Sigmoid colon (tissue), 7 donors: ENCODE measurements around the gene FBLN2. TPM values are rescaled to one million over a fixed set of nuclear protein-coding genes. Genes with fewer than 3 reads are reported as not detected.

ENCODE experiments used
- DNase-seq: peaks from one replicate; pipeline ENCODE4 v3.0.0-alpha.2; 2019
- H3K27ac ChIP-seq, 4 donors: fragments of 200-600 bp; sonication (generic); one replicate each; pipeline ENCODE4 v1.5.1; 2016 to 2019; ENCODE audit warnings: mild to moderate bottlenecking in 1 of 4
- H3K27me3 ChIP-seq, 3 donors: fragments of 200-600 bp; sonication (generic); one replicate each; pipeline ENCODE4 v1.5.1; 2019; ENCODE audit warnings: mild to moderate bottlenecking in 1 of 3
- H3K36me3 ChIP-seq, 4 donors: fragments of 200-600 bp; sonication (generic); one replicate each; pipeline ENCODE4 v1.5.1; 2016 to 2019
- H3K4me1 ChIP-seq, 4 donors: fragments of 200-600 bp; sonication (generic); one replicate each; pipeline ENCODE4 v1.5.1; 2017 to 2019
- H3K4me3 ChIP-seq, 4 donors: fragments of 200-600 bp; sonication (generic); one replicate each; pipeline ENCODE4 v1.5.1; 2017 to 2019; ENCODE audit warnings: mild to moderate bottlenecking in 2 of 4, moderate library complexity in 1 of 4
- H3K9me3 ChIP-seq, 4 donors: fragments of 200-600 bp in 3 of 4; sonication (generic) in 3 of 4; one replicate each; pipeline versions ENCODE4 v1.5.1 to v1.6.1; 2013 to 2019
- EP300 ChIP-seq, 4 donors: sonication (generic); formaldehyde crosslinking; IDR thresholded peaks; one replicate each; pipeline ENCODE4 v1.6.1; 2017; ENCODE audit warnings: antibody characterized with exemption in 4 of 4
- POLR2A ChIP-seq, 2 donors: fragments of 450-650 bp; IDR thresholded peaks; one replicate each; pipeline ENCODE4 v1.6.1; 2016; ENCODE audit warnings: antibody characterized with exemption in 2 of 2, mild to moderate bottlenecking in 2 of 2, moderate library complexity in 2 of 2
- POLR2AphosphoS5 ChIP-seq, 4 donors: sonication (generic); formaldehyde crosslinking; IDR thresholded peaks; one replicate each; pipeline ENCODE4 v1.6.1; 2017; ENCODE audit warnings: antibody characterized with exemption in 4 of 4
- WGBS, 2 donors: extraction: QIAGEN DNeasy Blood & Tissue Kit; methylation state at CpG; one replicate each; pipeline ENCODE4 v1.1.7; 2013; 5-methylcytosine and 5-hydroxymethylcytosine counted together
- intact Hi-C: fragments of 100-400 bp; cut with DNase I; formaldehyde crosslinking; loops from one replicate; pipeline ENCODE4 v1.15.1; 2023
- polyA plus RNA-seq, 3 donors: library from polyadenylated mRNA; stranded (reverse); fragments of 200-250 nt; gene quantifications; one replicate each; pipeline ENCODE4 v1.2.3, GENCODE V29; 2013
- total RNA-seq, 4 donors: library from RNA; depleted of rRNA; stranded (reverse); fragments of >200 nt; gene quantifications; one replicate each; pipeline ENCODE4 v1.1.0, GENCODE V29; 2016
- TF ChIP-seq, protein P1 (sequence below), 4 experiments: fragments of 450-650 bp in 3 of 4; fragments of 200-600 bp in 1 of 4; IDR thresholded peaks; one replicate each; pipeline ENCODE4 v1.5.1; 2016 to 2019; ENCODE audit warnings: antibody characterized with exemption in 4 of 4, mild to moderate bottlenecking in 3 of 4, moderate library complexity in 2 of 4
- donor health status: healthy with polysubstance abuse.
- donor health status: Bipolar disorder and iron deficiency.
- donor health status: healthy.

Gene FBLN2
- total and polyA plus RNA-seq, 7 donors, result 1.2 to 134 (median 18.7) TPM

GRCh38 chr3:13594146-13594545 is 45.2 kb downstream of the FBLN2 start:
- Histone ChIP-seq H3K27me3 (peaks cover 0 to 3% (median 0%) of the 10 kb centered on the region in 3 donors), H3K36me3 (no peaks in the 10 kb centered on the region), H3K4me3 (no peak overlapping the region), H3K27ac (no peak overlapping the region), H3K9me3 (no peaks in the 10 kb centered on the region), H3K4me1 (no peaks in the 10 kb centered on the region)
- intact Hi-C loops, result no loop called here
- peak; percentile 36 for DNase-seq
- WGBS, 2 donors, result 80 to 86% methylated on average over 8 of the region's 8 CpGs
- TF ChIP-seq, protein P1, sequence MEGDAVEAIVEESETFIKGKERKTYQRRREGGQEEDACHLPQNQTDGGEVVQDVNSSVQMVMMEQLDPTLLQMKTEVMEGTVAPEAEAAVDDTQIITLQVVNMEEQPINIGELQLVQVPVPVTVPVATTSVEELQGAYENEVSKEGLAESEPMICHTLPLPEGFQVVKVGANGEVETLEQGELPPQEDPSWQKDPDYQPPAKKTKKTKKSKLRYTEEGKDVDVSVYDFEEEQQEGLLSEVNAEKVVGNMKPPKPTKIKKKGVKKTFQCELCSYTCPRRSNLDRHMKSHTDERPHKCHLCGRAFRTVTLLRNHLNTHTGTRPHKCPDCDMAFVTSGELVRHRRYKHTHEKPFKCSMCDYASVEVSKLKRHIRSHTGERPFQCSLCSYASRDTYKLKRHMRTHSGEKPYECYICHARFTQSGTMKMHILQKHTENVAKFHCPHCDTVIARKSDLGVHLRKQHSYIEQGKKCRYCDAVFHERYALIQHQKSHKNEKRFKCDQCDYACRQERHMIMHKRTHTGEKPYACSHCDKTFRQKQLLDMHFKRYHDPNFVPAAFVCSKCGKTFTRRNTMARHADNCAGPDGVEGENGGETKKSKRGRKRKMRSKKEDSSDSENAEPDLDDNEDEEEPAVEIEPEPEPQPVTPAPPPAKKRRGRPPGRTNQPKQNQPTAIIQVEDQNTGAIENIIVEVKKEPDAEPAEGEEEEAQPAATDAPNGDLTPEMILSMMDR (IDR thresholded peaks at IDR 0.05), result no peak
- TF ChIP-seq EP300 (IDR thresholded peaks at IDR 0.05) (no peak), POLR2A (IDR thresholded peaks at IDR 0.05) (no peak), POLR2AphosphoS5 (IDR thresholded peaks at IDR 0.05) (no peak)

DNA sequence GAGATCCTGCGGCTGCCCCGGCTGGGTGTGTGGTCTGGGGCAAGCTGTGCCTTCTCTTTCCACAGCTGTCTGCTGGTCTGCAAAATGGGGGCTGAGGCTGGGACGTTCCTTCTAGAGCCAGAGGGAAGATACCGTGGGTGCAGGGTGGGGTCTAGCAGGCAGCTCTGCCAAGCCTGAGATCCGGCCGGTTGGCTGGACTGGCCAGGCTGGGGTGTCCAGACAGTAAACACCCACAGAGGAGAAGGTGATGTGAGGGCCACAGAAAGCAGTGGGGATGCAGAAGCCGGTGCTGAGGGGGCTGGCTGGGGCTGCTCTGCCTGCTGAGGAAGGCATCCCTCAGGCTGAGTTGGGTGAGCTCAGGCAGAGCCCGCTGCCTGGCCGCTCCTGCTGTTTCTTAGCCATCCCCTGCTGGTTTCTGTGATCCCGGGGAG is 46.1 kb downstream of the FBLN2 start:
- peak; percentile 52 for DNase-seq

DNA sequence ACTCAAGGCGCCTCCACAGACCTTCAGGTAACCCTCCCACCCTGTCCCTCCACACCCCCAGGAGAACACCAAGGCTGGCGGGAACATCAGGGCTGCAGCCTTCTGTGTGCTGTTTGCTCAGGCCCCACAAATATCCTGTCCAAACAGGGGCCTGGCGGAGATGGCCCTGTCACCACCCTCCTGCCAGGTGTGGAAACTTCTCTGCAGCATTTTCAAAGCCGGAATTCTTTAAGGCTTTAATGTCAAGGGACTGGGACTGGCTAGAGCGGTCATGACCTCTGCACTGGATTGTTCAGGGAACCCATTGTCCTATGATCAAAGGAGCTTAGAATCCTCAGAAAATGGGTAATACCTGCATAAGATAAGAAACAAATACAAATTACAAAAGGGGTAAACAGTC is 46.6 kb downstream of the FBLN2 start:
- intact Hi-C loops, result no loop called here
- Histone ChIP-seq H3K27me3 (peaks cover 0 to 3% (median 0%) of the 10 kb centered on the region in 3 donors), H3K4me1 (no peaks in the 10 kb centered on the region), H3K36me3 (no peaks in the 10 kb centered on the region), H3K4me3 (no peak overlapping the region), H3K9me3 (no peaks in the 10 kb centered on the region), H3K27ac (no peak overlapping the region)
- no peak for TF ChIP-seq POLR2A (IDR thresholded peaks at IDR 0.05)
- TF ChIP-seq POLR2AphosphoS5 (IDR thresholded peaks at IDR 0.05), result no peak
- TF ChIP-seq, protein P1 (IDR thresholded peaks at IDR 0.05), result no peak
- no peak for TF ChIP-seq EP300 (IDR thresholded peaks at IDR 0.05)
- peak; percentile 45 for DNase-seq
- 25 to 78% methylated on average over 5 of the region's 5 CpGs for WGBS, 2 donors

More for the DNA sequence above, 46.1 kb downstream of the FBLN2 start:
- no peak overlapping the region for H3K4me3 ChIP-seq
- no peaks in the 10 kb centered on the region for H3K4me1 ChIP-seq
- intact Hi-C loops, result no loop called here
- H3K27me3 ChIP-seq, result peaks cover 0 to 3% (median 0%) of the 10 kb centered on the region in 3 donors
- TF ChIP-seq, protein P1 (IDR thresholded peaks at IDR 0.05), result no peak
- no peak overlapping the region for H3K27ac ChIP-seq
- 42 to 57% methylated on average over 10 of the region's 10 CpGs for WGBS, 2 donors
- no peaks in the 10 kb centered on the region for H3K36me3 ChIP-seq
- no peaks in the 10 kb centered on the region for H3K9me3 ChIP-seq

GRCh38 chr3:13596426-13597205 is 47.7 kb downstream of the FBLN2 start:
- intact Hi-C loops, result no loop called here
- Histone ChIP-seq H3K36me3 (no peaks in the 10 kb centered on the region), H3K27ac (no peak overlapping the region), H3K9me3 (no peaks in the 10 kb centered on the region), H3K4me1 (no peaks in the 10 kb centered on the region), H3K4me3 (no peak overlapping the region), H3K27me3 (peaks cover 0 to 3% (median 0%) of the 10 kb centered on the region in 3 donors)
- DNase-seq, result peak; percentile 18
- TF ChIP-seq, protein P1 (IDR thresholded peaks at IDR 0.05), result no peak
- TF ChIP-seq POLR2A (IDR thresholded peaks at IDR 0.05), result no peak
- no peak for TF ChIP-seq POLR2AphosphoS5 (IDR thresholded peaks at IDR 0.05)
- no peak for TF ChIP-seq EP300 (IDR thresholded peaks at IDR 0.05)
- WGBS, 2 donors, result 78 to 89% methylated on average over 3 of the region's 3 CpGs
